ENCODE results near the gene CPLX1.

The CPLX1 gene

DNA sequence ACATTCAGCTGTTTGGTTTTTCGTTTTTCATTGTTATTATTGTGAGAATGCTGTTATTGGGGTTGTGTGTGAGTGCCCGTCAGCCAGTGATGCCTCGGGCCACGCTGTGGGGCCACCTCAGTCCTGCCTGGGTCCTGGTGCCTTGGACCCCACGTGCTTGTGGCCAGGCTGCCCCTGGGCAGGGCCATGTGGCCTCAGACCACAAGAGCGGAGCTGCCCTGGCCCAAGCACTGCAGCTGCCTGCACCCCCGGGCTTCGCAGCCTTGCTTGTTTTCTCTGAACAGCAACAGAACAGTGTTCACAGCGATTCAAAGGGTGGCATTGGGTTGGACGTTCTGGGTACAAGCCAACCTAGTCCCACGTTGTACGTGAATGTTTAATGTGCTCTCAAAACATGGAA, 56.9 kb downstream of the CPLX1 start:
- no peak for TF ChIP-seq ZNF274 (IDR thresholded peaks at IDR 0.05; ENCODE audit: low read depth, low read length)
- H3K4me3 ChIP-seq (ENCODE audit: low read length), result no peak overlapping the region

- no peak for TF ChIP-seq ZNF274 (IDR thresholded peaks at IDR 0.05; ENCODE audit: low read depth, low read length)
- H3K4me3 ChIP-seq (ENCODE audit: low read length), result no peak overlapping the region
These were observed 57.9 kb downstream of the CPLX1 start for GRCh38 chr4:768076-768475.

DNA sequence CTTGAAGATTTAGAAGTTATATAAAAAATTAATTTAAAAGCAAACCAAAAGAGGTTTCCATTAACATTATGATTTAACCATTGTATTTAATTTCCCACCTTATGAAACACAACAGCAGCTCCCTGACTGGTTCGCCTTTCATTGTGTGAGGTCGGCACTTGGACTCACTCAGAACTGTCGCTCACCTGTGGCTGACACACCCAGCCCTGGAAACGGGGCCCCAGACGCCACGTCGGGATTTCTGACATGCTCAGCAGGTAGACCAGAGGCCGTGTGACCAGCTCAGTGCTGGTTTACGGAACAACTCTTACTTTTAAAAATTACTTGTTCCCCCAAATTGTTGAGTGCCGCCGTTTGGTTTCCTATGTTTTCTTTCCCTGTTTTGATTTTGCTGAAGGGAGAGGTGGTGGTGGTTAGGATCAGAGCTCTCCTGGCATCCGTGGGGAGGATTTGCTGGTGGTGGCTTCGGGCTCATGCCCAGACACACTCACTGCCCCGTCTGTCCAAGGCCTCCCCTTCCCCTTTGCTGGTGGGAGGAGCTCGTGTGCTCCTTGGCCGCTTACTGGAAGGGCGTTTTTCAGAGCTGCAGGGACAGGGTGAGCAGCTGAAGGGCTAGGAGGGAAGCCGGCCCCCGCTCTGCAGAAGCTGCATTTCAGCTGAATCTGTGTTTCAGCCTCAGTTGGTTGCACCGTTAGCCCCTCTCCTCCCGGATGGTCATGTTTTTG, 59.2 kb downstream of the CPLX1 start:
- no peak for TF ChIP-seq ZNF274 (IDR thresholded peaks at IDR 0.05; ENCODE audit: low read depth, low read length)

DNA sequence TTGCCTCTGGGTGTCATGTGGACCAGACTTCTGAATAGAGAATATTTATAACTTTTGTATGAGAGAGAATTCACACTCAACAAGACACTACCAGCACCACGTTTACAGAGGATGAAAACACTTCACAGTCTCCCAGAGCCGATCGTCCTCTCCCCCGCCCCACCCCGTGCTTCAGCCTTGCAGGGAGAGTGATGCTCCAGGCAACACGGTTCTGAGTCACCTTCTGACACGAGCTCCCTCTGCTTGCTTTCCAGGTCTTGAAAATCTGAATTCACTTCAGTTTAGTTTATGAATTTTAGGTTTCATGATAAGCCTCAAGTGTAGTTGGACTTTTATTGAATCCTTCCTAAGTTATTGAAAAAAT, 59.8 kb downstream of the CPLX1 start:
- H3K4me3 ChIP-seq (ENCODE audit: low read length), result no peak overlapping the region
- TF ChIP-seq ZNF274 (IDR thresholded peaks at IDR 0.05; ENCODE audit: low read depth, low read length), result no peak

More for the DNA sequence above, 59.2 kb downstream of the CPLX1 start:
- no peak overlapping the region for H3K4me3 ChIP-seq (ENCODE audit: low read length)

DNA sequence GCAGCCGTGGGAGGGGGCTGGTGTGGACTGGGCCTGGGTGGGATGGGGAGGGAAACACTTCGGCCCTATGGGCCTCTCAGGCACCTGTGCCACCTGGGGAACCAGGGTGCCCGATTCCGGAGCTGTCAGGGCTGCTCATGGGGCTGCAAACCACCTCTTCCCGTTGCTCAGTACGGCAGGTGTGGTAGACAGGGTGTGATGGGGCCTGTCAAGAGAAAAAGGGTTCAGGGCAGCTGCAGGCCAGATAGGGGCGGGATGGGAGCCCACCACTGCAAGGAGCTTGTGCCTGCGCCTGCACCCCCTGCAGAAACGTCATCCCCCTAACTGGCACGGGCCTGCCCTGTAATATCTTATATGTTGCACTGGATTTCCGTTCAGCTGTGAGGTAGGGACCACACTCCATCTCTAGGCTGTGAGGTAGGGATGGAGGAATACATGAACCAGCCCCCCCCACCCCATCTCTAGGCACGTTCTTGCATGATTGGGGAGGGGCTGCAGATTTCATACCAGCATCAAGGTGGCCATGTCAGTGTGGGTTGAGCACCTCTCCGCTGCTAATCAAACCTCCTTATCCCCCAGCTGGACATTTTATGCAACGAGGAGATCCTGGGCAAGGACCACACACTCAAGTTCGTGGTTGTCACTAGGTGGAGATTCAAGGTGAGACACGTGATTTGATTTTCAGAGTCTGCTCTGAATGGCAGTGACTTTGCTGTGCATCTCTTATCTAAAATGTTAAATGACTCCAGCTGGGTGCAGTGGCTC, 61.3 kb downstream of the CPLX1 start:
- no peak overlapping the region for H3K4me3 ChIP-seq (ENCODE audit: low read length)
- no peak for TF ChIP-seq ZNF274 (IDR thresholded peaks at IDR 0.05; ENCODE audit: low read depth, low read length)

- TF ChIP-seq ZNF274 (IDR thresholded peaks at IDR 0.05; ENCODE audit: low read depth, low read length), result no peak
- no peak overlapping the region for H3K4me3 ChIP-seq (ENCODE audit: low read length)
These were observed 62.0 kb downstream of the CPLX1 start for GRCh38 chr4:763922-764321.

DNA sequence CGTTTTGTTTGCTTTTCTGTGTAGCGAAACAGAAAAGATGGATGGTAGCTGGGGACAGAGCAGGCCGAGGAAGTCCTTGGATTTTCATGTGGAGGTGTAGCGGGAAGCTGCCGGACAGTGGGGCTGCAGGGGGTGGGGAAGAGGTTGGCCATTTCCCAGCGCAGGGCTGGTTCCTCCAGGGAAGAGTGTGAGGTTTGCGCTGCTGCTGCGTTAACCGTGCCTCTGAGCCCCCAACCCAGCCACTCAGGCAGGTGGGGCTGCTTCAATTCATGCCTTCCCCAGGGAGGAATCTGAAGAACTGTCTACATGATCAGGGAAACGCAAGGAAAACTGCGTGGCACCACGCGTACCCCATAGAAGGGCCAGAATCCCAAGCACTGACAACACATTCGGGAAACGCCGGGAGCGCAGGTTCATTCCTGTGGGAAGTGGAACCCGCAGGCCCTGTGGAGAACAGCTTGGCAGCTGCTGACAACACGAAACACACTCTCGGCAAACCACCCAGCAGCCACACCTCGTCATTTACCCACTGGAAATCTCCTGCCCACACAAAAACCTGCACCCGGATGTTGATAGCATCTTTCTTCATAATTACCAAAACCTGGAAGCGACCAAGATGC, 62.6 kb downstream of the CPLX1 start:
- no peak overlapping the region for H3K4me3 ChIP-seq (ENCODE audit: low read length)
- no peak for TF ChIP-seq ZNF274 (IDR thresholded peaks at IDR 0.05; ENCODE audit: low read depth, low read length)

GRCh38 chr4:762211-763190, 63.4 kb downstream of the CPLX1 start:
- no peak overlapping the region for H3K4me3 ChIP-seq (ENCODE audit: low read length)
- TF ChIP-seq ZNF274 (IDR thresholded peaks at IDR 0.05; ENCODE audit: low read depth, low read length), result no peak

GRCh38 chr4:761739-762138, 64.2 kb downstream of the CPLX1 start:
- no peak for TF ChIP-seq ZNF274 (IDR thresholded peaks at IDR 0.05; ENCODE audit: low read depth, low read length)
- no peak overlapping the region for H3K4me3 ChIP-seq (ENCODE audit: low read length)

DNA sequence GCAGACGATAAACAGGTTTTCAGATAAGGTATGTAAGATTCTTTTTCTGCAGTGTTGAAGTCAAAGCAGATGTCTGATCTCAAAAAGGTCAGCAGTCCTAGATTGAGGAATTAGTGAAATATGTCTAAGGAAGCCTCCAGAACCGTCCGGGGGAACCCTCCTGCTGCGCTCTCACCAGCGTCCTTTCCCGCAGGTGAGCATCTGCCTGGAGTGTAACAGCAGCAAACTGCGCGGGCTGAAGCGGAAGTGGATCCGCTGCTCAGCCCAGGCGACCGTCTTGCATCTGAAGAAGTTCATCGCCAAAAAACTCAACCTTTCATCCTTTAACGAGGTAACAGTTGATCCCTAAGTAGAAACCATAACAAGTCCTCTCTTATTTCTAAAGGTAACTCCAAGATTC, 64.8 kb downstream of the CPLX1 start:
- H3K4me3 ChIP-seq (ENCODE audit: low read length), result no peak overlapping the region
- TF ChIP-seq ZNF274 (IDR thresholded peaks at IDR 0.05; ENCODE audit: low read depth, low read length), result no peak

DNA sequence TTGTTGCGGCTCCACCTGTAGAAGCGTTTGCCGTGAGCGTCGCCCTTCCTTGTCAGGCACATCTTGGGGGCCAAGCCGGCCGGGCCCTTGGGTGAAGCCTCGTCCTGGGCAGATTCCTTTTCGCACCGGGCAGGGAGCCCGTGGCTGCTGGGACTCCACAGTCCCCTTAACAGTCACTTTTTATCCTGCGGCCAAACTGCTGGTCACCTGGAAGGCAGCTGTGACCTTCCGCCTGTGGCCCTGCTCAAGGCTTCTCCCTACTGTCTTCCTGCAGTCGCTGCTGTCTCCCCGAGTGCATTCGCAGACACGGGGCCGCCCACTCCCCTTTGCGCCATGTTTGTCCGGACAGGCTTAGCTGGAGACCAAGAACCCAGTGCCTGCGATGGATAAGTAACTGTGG, 65.3 kb downstream of the CPLX1 start:
- no peak for TF ChIP-seq ZNF274 (IDR thresholded peaks at IDR 0.05; ENCODE audit: low read depth, low read length)
- H3K4me3 ChIP-seq (ENCODE audit: low read length), result peak overlapping the region; percentile 86; the same call in 1 of the 2 replicates

- peak overlapping the region; percentile 86 for H3K4me3 ChIP-seq (ENCODE audit: low read length)
These were observed 66.1 kb downstream of the CPLX1 start for GRCh38 chr4:759810-760209.

GRCh38 chr4:757111-757510, 68.8 kb downstream of the CPLX1 start:
- no peak overlapping the region for H3K4me3 ChIP-seq (ENCODE audit: low read length)
- TF ChIP-seq ZNF274 (IDR thresholded peaks at IDR 0.05; ENCODE audit: low read depth, low read length), result no peak
